ENCODE results near the gene ZHX3. TPM values are rescaled to one million over a fixed set of nuclear protein-coding genes. Genes with fewer than 3 reads are reported as not detected.

Gene ZHX3
- total RNA-seq, 1 donor: 4.3 TPM

DNA sequence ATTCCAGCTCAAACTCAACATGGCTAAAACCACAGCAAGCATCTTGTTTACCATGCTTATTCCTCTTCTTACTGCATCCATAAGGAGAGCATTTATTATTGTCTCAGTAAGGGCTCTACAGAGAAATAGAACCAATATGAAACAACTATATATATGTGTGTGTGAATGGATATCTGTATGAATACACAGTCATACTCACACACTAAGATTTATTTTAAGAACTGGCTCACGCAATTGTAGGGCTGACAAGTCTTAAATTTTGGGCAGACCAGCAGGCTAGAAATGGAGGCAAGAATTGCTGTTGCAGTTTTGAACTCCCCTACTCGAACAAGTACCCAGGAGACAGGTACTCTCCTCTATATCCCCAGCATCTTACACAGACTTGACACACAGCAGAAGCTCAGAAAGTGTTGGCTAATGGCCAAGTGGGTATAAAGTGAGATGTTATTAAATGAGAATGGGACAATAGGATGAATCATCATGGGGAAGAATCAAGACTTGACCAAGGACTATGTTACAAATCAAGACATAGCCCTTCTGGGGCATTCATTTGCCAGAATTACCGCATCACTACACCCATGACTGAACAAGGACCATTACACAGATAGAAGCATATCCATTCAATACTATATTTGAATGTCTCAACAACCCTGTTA, 13.0 kb downstream of the ZHX3 start:
- H3K4me1 ChIP-seq (ENCODE audit: insufficient read depth, low read length): peaks cover 18% of the 10 kb centered on the region
- no peaks in the 10 kb centered on the region for H3K27me3 ChIP-seq (ENCODE audit: insufficient read depth, low read length)
- H3K4me3 ChIP-seq (ENCODE audit: low read length): no peak overlapping the region
- no peaks in the 10 kb centered on the region for H3K9me3 ChIP-seq (ENCODE audit: low read depth, low read length)

DNA sequence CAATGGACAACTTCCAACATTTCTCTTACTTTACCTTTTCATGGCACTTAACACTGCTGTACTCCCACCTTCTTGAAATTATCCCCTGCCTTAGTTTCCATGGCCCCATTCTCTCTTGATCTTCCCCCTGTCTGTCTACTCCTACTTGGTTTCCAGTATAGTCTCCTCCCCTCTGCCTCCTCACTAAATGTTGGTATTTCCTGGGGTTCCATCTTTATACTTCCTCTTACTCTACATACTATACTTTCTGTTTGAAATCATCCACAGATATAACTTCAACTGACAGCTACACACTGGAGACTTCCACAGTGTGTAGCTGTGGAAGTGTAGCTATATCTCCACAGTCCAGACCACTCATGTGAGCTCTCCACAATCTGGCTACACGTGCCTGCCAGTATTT, 13.5 kb downstream of the ZHX3 start:
- Histone ChIP-seq H3K4me1 (ENCODE audit: insufficient read depth, low read length) (peaks cover 15% of the 10 kb centered on the region), H3K27me3 (ENCODE audit: insufficient read depth, low read length) (no peaks in the 10 kb centered on the region), H3K9me3 (ENCODE audit: low read depth, low read length) (no peaks in the 10 kb centered on the region), H3K4me3 (ENCODE audit: low read length) (no peak overlapping the region)

DNA sequence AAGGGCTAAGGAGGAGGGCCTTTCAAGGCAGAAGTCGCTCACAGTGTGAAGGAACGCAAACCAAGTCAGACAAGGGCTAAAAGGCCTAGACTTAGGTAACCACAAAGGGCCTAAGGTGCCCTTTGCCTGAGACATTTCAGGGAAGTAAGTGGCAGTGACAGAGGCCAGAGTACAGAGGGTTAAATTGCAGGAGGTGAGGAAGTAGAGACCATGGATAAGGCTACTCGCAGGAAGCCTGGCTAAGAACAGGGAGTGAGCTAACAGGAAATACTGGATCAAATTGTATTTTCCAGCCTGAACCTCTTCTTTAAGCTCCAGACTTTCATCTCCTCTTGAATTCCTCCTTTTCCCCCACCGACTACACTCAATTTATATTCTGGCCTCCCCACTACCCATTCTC, 16.6 kb downstream of the ZHX3 start:
- Histone ChIP-seq H3K9me3 (ENCODE audit: low read depth, low read length) (no peaks in the 10 kb centered on the region), H3K27me3 (ENCODE audit: insufficient read depth, low read length) (no peaks in the 10 kb centered on the region), H3K4me3 (ENCODE audit: low read length) (no peak overlapping the region), H3K4me1 (ENCODE audit: insufficient read depth, low read length) (peaks cover 5% of the 10 kb centered on the region)

DNA sequence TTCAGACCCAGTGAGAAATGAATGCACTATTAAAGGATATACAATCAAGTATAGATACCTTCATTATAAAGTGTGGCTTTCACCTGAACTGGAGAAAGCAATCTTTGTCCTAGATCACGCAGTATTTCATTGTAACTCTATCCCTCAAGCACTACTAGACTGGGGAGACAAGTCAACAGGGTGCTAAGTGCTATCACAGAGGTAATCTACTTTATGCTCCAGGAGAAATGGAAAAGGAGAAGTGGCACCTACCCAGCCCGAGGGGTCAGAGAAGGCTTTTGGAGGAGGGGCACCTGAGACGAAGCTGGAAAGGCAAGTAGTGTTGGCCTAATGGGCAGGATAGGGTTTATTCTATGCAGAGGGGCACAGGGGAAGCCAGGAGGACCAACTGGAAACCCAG, 17.1 kb downstream of the ZHX3 start:
- H3K4me3 ChIP-seq (ENCODE audit: low read length): no peak overlapping the region

DNA sequence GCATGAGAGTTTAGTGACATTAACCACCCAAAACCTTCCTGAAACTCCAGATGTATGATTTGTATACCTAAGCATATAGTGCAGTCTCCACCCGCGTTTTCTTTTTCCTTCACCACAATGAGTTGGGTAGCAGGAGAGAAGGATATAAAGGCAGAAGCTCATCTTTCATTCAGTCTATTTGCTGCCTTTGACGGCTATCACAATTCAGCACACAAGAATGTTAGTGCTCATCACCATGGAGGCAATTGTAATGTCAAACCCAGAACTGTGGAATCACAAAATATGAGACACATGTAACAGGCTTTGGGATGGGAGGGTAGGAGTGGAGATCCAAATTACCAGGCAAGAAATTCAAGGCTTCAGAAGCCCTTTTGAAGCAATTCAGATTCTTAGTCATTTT, 17.6 kb downstream of the ZHX3 start:
- H3K27me3 ChIP-seq (ENCODE audit: insufficient read depth, low read length): no peaks in the 10 kb centered on the region
- H3K9me3 ChIP-seq (ENCODE audit: low read depth, low read length): no peaks in the 10 kb centered on the region
- H3K4me3 ChIP-seq (ENCODE audit: low read length): no peak overlapping the region
- H3K4me1 ChIP-seq (ENCODE audit: insufficient read depth, low read length): peaks cover 5% of the 10 kb centered on the region

More for the DNA sequence above, 17.1 kb downstream of the ZHX3 start:
- Histone ChIP-seq H3K4me1 (ENCODE audit: insufficient read depth, low read length) (peaks cover 5% of the 10 kb centered on the region), H3K9me3 (ENCODE audit: low read depth, low read length) (no peaks in the 10 kb centered on the region), H3K27me3 (ENCODE audit: insufficient read depth, low read length) (no peaks in the 10 kb centered on the region)

DNA sequence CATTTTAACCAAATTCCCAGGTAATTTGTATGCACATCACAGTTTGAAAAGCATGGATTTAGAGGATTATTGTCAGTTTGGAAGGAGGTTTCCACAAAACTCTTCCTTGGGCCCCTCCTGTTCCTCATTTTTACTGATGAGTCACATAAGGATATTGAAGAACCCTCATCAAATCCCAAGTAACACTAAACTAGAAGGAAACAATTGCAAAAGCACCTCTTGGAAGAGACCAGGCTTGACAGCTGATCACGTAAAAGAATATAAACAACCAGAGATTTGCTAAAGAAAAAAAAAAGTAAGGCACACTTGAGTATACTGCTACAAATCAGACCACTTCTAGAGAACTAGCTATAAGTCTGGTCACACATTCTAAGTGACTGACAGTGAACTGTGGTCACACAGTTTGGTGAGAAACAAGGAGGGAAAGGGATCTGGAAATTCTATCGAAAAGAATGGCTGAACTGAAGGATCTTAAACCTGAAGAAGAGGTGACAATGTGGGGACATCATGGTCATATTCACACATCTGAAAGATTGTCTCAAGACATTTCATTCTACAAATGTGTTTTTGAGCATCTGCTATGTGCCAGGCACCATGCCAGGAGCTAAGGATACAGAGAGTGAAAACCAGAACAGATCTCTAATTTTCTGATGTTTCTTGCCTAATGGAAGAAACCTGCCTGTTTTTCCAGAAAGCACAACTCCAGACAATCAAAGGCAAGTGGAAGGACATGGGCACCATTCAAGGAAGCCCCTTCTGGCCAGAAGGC, 24.1 kb downstream of the ZHX3 start:
- Histone ChIP-seq H3K4me1 (ENCODE audit: insufficient read depth, low read length) (peaks cover 18% of the 10 kb centered on the region), H3K9me3 (ENCODE audit: low read depth, low read length) (no peaks in the 10 kb centered on the region)

DNA sequence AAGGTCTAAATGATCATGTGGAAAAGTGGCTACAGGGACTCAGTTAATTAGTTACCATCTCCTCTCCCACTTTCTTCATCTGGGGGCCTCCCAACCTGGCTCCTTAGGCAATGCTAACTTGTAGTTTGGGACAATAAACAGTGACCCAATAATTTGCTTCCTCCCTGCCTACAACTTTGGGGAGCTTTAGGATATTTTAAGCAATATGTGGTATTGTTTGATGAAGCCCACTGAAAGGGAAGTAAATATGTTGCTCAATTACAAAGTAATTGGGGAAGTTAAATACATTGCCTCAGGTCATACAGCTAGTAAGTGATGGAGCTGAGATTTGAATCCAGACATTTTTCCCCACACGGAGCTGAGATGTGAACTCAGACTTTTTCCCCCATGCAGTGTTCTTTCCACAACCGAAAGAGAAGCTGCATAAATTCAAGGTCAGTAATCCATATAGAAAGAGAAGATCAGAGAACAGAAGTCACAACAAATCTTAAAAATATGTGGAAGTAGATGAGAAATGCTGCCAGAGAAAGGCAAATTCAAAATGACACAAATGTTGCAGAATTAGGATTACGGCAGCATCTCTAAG, 26.6 kb downstream of the ZHX3 start:
- Histone ChIP-seq H3K4me1 (ENCODE audit: insufficient read depth, low read length) (peaks cover 18% of the 10 kb centered on the region), H3K9me3 (ENCODE audit: low read depth, low read length) (no peaks in the 10 kb centered on the region), H3K27me3 (ENCODE audit: insufficient read depth, low read length) (no peaks in the 10 kb centered on the region), H3K4me3 (ENCODE audit: low read length) (no peak overlapping the region)

More for the DNA sequence above, 24.1 kb downstream of the ZHX3 start:
- Histone ChIP-seq H3K27me3 (ENCODE audit: insufficient read depth, low read length) (no peaks in the 10 kb centered on the region), H3K4me3 (ENCODE audit: low read length) (no peak overlapping the region)

DNA sequence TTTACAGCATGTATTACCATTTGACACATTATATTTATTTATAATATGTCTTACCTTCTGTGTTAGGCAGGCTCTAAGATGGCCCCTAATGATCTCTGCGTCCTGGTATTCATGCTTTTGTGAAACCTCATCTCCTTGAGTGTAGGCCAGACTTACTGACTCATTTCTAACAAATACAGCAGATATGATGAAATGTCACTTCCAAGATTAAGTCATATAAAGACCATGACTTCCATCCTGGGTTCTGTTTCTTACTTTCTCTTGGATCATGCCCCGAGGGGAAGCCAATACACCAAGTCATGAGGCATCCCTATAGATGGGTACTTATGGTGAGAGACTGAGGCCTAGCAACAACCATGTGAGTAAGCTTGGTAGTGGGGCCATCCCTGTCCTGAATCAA, 30.2 kb downstream of the ZHX3 start:
- Histone ChIP-seq H3K4me3 (ENCODE audit: low read length) (no peak overlapping the region), H3K9me3 (ENCODE audit: low read depth, low read length) (no peaks in the 10 kb centered on the region), H3K4me1 (ENCODE audit: insufficient read depth, low read length) (peaks cover 13% of the 10 kb centered on the region), H3K27me3 (ENCODE audit: insufficient read depth, low read length) (no peaks in the 10 kb centered on the region)

DNA sequence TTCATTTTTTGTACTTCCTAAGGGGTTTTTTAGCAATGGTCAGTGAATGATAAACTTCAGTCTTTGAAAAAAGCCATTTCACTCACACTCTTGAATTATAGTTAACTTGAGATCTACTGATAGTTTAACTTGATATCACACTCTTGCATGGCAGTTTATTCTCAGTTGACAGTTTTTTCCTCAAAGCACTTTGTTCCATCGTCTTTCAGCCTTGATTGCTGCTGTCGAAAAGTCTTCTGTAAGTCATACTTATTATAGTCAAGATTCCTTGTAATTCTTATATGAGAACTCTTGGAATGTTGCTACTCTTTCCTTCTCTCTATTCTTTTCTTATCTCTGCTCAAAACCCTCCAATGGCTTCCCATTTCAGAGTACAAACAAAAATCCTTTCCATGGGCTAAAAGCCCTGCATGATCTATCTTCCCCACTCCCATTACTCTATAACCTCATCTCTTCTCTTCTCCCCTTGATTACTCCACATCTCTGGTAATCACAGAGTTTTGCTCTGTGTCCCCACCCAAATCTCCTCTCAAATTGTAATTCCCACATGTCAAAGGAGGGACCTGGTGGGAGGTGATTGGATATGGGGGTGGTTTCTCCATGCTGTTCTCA, 31.2 kb downstream of the ZHX3 start:
- peaks cover 13% of the 10 kb centered on the region for H3K4me1 ChIP-seq (ENCODE audit: insufficient read depth, low read length)
- H3K4me3 ChIP-seq (ENCODE audit: low read length): no peak overlapping the region
- no peaks in the 10 kb centered on the region for H3K9me3 ChIP-seq (ENCODE audit: low read depth, low read length)
- H3K27me3 ChIP-seq (ENCODE audit: insufficient read depth, low read length): no peaks in the 10 kb centered on the region

DNA sequence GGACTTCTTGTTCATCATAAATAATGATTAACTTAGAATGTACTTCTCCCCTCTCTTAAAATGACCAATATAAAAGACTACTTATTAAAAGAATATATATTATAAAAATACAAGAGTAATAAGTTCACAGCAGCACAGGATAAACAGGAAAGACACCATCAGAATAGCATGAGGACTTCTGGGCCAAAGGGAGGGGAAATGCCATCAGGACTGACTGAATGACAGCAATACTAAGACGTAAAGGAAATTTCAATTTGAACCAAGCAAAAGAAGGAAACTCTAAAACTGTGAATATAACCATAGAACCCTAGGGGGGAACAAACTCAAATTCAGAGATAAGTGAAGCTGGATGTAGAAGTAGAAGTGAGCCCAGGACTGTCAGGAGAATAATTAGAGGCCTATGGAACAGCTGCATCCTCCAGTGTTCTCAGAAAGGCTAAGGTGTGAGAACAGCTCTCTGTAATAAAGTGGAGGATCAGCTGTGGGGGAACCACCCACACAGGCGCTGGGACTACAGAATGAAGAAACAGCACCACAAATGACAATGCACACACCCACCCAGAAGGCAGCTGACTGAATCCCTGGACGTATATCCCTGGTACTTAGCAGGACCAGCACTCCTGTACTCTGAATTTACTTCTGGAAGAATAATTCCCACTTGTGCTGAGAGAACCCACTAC, 37.8 kb downstream of the ZHX3 start:
- no peak overlapping the region for H3K4me3 ChIP-seq (ENCODE audit: low read length)
- H3K9me3 ChIP-seq (ENCODE audit: low read depth, low read length): no peaks in the 10 kb centered on the region
- no peaks in the 10 kb centered on the region for H3K27me3 ChIP-seq (ENCODE audit: insufficient read depth, low read length)
- no peaks in the 10 kb centered on the region for H3K4me1 ChIP-seq (ENCODE audit: insufficient read depth, low read length)

DNA sequence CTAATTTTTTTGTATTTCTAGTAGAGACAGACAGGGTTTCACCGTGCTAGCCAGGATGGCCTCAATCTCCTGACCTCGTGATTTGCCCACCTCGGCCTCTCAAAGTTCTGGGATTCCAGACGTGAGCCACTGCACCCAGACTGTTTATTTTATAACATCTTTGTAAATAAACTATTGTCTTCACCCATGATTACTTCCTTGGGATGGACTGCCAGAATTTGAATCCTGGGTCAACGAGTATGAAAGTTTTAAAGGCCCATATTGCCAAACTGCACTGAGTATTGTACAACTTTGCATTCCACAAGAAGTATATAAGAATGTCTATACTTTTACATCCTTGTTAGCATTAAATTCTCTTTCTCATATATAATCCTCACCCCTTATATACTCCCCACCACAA, 38.6 kb downstream of the ZHX3 start:
- no peaks in the 10 kb centered on the region for H3K9me3 ChIP-seq (ENCODE audit: low read depth, low read length)
- H3K27me3 ChIP-seq (ENCODE audit: insufficient read depth, low read length): no peaks in the 10 kb centered on the region
- H3K4me1 ChIP-seq (ENCODE audit: insufficient read depth, low read length): no peaks in the 10 kb centered on the region
- H3K4me3 ChIP-seq (ENCODE audit: low read length): no peak overlapping the region

DNA sequence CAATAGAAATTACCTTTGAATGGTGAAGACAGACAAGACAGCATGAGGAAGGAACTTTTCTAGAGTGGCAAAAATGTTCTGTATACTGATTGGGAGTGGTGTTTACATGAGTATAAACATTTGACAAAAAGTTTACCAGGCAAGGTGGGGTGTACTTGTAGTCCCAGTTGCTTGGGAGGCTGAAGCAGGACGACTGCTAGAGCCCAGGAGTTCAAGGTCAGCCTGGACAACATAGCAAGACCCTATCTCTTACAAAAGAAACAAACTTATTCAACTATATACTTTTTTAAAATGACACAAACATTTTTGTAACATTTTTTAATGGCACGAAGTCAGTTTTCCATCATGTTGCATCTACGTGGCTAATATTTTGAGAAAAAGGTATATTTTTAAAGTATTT, 40.5 kb downstream of the ZHX3 start:
- Histone ChIP-seq H3K4me3 (ENCODE audit: low read length) (no peak overlapping the region), H3K4me1 (ENCODE audit: insufficient read depth, low read length) (no peaks in the 10 kb centered on the region), H3K9me3 (ENCODE audit: low read depth, low read length) (no peaks in the 10 kb centered on the region), H3K27me3 (ENCODE audit: insufficient read depth, low read length) (no peaks in the 10 kb centered on the region)

DNA sequence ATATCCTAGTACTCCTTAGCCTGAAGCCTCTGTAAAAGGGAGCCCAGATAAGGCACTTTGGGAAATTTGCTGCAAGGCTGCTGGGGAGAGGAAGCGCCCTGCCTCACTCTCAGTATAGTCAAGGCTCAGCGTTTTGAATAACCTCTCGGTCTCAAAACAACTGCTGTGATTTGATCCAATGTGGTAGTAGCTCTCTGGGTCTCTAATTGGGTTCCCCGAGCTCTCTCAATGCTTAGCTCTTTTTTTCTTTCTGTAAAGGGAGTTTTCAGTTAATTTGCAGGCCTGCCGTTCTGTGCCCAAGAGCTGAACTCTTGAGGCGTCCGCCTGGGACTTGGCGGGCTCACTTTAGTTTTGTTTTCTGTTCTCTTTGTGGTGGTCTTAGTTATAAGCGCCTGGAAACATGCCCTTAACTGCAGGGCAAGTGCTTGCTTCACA, 41.2 kb downstream of the ZHX3 start:
- H3K27me3 ChIP-seq (ENCODE audit: insufficient read depth, low read length): no peaks in the 10 kb centered on the region
- H3K4me3 ChIP-seq (ENCODE audit: low read length): no peak overlapping the region
- H3K4me1 ChIP-seq (ENCODE audit: insufficient read depth, low read length): no peaks in the 10 kb centered on the region
- H3K9me3 ChIP-seq (ENCODE audit: low read depth, low read length): no peaks in the 10 kb centered on the region

DNA sequence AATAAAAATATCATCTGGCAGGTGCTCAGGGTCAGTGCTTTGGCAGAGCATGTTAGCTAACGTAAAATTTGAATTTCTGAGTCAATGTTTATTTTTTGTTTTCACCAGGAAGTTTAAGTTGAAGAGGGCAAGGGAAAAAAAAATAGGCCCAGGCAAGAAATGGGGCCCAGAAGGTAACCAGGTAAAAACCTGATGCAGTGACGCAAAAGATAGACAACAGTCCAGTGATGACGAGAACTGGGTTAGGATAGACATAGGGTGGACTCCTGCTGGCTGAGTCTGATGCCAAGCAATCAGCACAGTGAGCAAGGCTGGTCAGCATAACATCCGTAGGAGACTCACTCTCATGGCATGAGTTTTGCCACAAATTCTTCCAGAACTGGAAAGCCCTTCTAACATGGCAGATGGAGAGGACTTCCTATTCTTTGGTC, 42.2 kb downstream of the ZHX3 start:
- no peak overlapping the region for H3K4me3 ChIP-seq (ENCODE audit: low read length)
- no peaks in the 10 kb centered on the region for H3K9me3 ChIP-seq (ENCODE audit: low read depth, low read length)
- H3K4me1 ChIP-seq (ENCODE audit: insufficient read depth, low read length): no peaks in the 10 kb centered on the region
- H3K27me3 ChIP-seq (ENCODE audit: insufficient read depth, low read length): no peaks in the 10 kb centered on the region

DNA sequence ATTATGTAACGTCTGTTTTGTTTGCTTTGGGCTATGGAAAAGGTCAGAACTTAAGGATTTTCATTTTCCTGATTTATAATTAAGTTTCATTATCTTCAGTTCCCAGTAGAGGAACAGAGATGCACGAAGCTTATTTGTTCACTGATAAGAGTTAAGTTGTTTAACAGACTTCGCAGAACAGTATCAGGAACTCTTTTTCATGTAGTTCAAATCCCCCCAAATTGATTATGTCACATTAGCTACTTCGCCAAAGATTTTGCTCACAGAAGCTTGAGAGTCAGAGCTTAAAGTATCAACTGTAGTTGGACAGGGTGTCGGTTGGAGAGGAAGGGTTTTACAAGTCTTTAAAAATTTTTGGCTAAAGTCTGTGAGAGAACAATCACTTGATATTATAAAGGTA, 43.4 kb downstream of the ZHX3 start:
- H3K27me3 ChIP-seq (ENCODE audit: insufficient read depth, low read length): no peaks in the 10 kb centered on the region
- H3K4me3 ChIP-seq (ENCODE audit: low read length): no peak overlapping the region
- no peaks in the 10 kb centered on the region for H3K9me3 ChIP-seq (ENCODE audit: low read depth, low read length)
- H3K4me1 ChIP-seq (ENCODE audit: insufficient read depth, low read length): no peaks in the 10 kb centered on the region
